Measurements from ENCODE around the gene MMP25.

Gene MMP25

DNA sequence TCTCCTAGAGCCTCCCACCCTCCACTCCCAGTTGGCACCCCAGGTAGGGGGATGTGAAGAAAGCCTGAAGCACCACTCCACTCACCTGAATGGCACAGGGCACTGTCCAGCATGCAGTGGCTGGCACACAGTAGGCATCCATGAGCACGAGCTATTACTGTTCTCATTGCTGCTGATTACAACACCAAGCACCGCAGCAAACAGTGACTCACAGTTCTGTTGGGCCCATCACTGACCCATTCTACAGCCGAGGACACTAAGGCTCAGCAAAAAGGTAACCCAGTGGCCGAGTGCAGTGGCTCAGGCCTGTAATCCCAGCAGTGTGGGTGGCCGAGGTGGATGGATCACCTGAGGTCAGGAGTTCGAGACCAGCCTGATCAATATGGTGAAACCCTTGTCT, 50.0 kb downstream of the MMP25 start:
- DNase-seq (ENCODE audit: extremely low read depth, insufficient read length), result no peak
- Histone ChIP-seq H3K27me3 (replicated peaks; ENCODE audit: control insufficient read depth, insufficient read depth, low read length) (no peaks in the 10 kb centered on the region), H3K4me3 (replicated peaks; ENCODE audit: low read depth, low read length) (no peak overlapping the region), H3K36me3 (ENCODE audit: control insufficient read depth, insufficient read depth, low read length) (no peaks in the 10 kb centered on the region)
- TF ChIP-seq, protein P1, sequence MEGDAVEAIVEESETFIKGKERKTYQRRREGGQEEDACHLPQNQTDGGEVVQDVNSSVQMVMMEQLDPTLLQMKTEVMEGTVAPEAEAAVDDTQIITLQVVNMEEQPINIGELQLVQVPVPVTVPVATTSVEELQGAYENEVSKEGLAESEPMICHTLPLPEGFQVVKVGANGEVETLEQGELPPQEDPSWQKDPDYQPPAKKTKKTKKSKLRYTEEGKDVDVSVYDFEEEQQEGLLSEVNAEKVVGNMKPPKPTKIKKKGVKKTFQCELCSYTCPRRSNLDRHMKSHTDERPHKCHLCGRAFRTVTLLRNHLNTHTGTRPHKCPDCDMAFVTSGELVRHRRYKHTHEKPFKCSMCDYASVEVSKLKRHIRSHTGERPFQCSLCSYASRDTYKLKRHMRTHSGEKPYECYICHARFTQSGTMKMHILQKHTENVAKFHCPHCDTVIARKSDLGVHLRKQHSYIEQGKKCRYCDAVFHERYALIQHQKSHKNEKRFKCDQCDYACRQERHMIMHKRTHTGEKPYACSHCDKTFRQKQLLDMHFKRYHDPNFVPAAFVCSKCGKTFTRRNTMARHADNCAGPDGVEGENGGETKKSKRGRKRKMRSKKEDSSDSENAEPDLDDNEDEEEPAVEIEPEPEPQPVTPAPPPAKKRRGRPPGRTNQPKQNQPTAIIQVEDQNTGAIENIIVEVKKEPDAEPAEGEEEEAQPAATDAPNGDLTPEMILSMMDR (IDR thresholded peaks at IDR 0.05; ENCODE audit: insufficient read depth, low read length, poor library complexity, severe bottlenecking), result no peak

DNA sequence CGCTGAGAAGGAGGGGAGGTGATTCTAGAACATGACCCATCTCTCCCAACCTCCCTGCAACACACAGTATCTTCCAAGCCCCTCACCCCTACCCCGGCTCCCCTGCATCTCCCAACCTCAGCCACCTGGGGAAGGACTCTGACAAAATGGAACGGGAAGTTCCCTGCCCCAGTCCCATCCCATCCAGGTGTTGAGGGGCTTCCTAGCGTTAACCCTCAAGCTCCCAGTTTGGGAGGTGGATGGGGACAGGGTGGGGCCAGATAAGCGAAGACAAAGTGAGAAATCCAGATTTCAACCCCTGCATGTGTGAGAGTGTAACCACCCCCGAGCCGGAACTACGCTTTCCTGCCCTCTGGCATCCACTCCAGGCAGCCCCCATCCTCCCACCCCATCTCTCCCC, 50.9 kb downstream of the MMP25 start:
- DNase-seq (ENCODE audit: extremely low read depth, insufficient read length), result no peak
- no peaks in the 10 kb centered on the region for H3K27me3 ChIP-seq (replicated peaks; ENCODE audit: control insufficient read depth, insufficient read depth, low read length)
- no peaks in the 10 kb centered on the region for H3K36me3 ChIP-seq (ENCODE audit: control insufficient read depth, insufficient read depth, low read length)
- TF ChIP-seq, protein P1 (IDR thresholded peaks at IDR 0.05; ENCODE audit: insufficient read depth, low read length, poor library complexity, severe bottlenecking), result no peak
- H3K4me3 ChIP-seq (replicated peaks; ENCODE audit: low read depth, low read length), result no peak overlapping the region

DNA sequence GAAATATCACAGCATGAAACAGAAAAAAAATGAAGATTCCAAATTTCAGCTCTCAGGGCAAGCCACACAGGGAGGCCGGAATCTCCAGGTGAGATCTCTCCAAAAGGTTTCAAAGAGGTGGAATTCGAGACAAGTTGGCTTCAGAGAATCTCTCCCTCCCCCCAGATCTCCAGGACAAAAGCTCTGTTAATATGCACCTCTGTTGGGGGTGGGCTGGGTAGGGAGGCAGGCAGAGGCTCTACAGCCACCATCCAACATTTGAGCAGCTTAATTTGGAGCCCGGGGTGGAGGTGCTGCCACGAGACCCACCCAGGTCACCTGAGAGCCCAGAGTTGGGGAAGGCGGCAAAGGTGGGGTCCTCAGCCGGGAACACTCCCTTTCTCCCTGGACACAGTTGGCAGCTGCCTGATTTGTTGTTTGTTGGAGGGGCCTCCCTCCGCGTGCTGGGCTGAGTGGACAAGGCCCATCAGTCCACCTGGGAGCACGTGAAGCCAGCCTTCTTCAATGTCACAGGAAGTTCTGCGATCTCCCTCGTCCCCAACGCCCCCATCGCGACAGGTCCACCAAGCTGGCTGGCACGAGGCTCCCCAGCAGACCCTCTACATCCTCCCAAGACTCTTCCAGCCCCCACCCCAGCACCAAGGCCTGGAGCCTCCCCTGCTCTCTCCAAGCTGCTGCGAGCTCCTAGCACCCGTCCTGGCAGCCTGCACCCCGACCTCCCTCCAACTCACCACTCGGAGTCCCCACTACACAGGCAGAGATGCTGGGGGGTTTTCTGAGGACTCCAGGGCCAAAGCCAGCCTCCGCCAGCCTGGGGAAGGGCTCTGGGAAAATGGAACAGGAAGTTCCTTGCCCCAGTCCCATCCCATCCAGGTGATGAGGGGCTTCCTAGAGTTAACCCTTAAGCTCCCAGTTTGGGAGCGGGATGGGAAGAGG, 52.4 kb downstream of the MMP25 start, which contains the start of gene ZSCAN10:
ZSCAN10 (minus strand) TSS at position 836 of the 936 bp plus-strand sequence. CDS start 6,357 bp downstream, outside the sequence.
- H3K4me3 ChIP-seq (replicated peaks; ENCODE audit: low read depth, low read length), result peak within 1 kb of the TSS; percentile 29; the same call in 1 of the 2 replicates
- no peaks in the 10 kb centered on the region for H3K27me3 ChIP-seq (replicated peaks; ENCODE audit: control insufficient read depth, insufficient read depth, low read length)
- TF ChIP-seq, protein P1 (IDR thresholded peaks at IDR 0.05; ENCODE audit: insufficient read depth, low read length, poor library complexity, severe bottlenecking), result no peak

DNA sequence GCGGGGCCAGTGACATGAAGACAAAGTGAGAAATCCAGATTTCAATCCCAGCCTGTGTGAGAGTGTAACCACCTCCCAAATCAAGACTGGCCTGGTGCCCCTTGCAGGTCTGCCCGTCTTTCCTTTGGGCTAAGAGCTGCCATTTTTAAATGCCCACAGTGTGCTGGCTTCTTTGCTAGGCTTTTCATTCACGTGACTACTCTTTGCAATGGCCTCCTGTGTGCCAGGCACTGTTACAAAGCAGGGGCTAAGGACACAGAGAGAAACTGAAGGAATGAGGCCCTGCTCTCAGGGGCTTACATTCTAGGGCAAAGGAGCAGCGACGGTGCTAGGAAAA, 53.0 kb downstream of the MMP25 start:
- H3K4me3 ChIP-seq (replicated peaks; ENCODE audit: low read depth, low read length), result no peak overlapping the region
- DNase-seq (ENCODE audit: extremely low read depth, insufficient read length), result no peak
- no peaks in the 10 kb centered on the region for H3K27me3 ChIP-seq (replicated peaks; ENCODE audit: control insufficient read depth, insufficient read depth, low read length)
- no peaks in the 10 kb centered on the region for H3K36me3 ChIP-seq (ENCODE audit: control insufficient read depth, insufficient read depth, low read length)
- TF ChIP-seq, protein P1 (IDR thresholded peaks at IDR 0.05; ENCODE audit: insufficient read depth, low read length, poor library complexity, severe bottlenecking), result no peak

More for the DNA sequence above, 52.4 kb downstream of the MMP25 start, which contains the start of gene ZSCAN10:
- no peak for DNase-seq (ENCODE audit: extremely low read depth, insufficient read length)
- H3K36me3 ChIP-seq (ENCODE audit: control insufficient read depth, insufficient read depth, low read length), result no peaks in the 10 kb centered on the region

DNA sequence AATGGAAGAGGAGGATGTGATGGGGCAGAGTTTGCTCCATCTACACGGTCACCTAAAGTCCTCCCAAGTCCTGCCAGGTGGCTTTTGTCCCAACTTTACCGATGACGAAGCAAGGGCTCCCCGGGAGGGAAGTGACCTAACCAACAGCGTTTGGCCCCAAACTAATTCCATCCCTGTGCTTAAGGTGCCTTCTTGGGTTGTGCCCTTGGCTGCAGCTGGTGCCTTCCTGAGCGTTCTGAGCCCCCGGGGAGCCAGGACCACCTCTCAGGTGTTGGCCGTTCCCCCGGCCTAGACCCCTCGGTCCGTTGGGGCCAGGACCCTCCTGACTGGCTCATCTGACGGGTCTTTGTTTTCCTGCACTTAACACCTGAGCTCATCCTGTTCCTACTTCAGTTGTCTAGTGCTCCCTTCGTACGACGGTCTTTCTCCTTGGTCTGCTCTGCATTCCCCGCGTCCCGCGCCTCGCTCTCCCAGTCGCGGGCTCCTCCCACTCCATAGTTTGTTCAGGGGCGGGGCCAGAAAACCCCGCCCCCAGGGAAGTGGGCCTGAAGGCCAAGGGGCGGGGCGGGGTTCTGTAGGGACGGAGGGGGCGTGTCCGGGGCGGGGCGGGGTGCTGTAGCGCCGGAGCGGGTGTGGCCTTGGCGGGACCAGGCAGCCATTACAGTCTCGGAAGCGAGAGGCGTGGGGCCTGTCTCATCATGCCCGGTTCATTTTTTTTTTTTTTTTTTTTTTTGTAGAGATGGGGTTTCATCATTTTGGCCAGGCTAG, 53.6 kb downstream of the MMP25 start:
- TF ChIP-seq, protein P1 (IDR thresholded peaks at IDR 0.05; ENCODE audit: insufficient read depth, low read length, poor library complexity, severe bottlenecking), result no peak
- H3K27me3 ChIP-seq (replicated peaks; ENCODE audit: control insufficient read depth, insufficient read depth, low read length), result no peaks in the 10 kb centered on the region
- H3K36me3 ChIP-seq (ENCODE audit: control insufficient read depth, insufficient read depth, low read length), result no peaks in the 10 kb centered on the region
- H3K4me3 ChIP-seq (replicated peaks; ENCODE audit: low read depth, low read length), result peak overlapping the region; percentile 29; the same call in 1 of the 2 replicates
- DNase-seq (ENCODE audit: extremely low read depth, insufficient read length), result peak; percentile 88

Measured in GM06990 (cell line).